Hepatocyte (in vitro differentiated cells): ENCODE data around the gene CDH4. TPM values are rescaled to one million over a fixed set of nuclear protein-coding genes. Genes with fewer than 3 reads are reported as not detected.
A peak's percentile ranks its signal among the peaks of the same experiment; 100 is the strongest.

Experiments used
- DNase-seq: peaks from one replicate; pipeline ENCODE4 v3.0.0-alpha.2; 2016; ENCODE audit warnings: low spot score
- H2AFZ ChIP-seq: fragments of 200-600 bp; sonication (generic); 2 replicates; pipeline ENCODE4 v1.6.0; 2016; ENCODE audit warnings: antibody characterized with exemption, mild to moderate bottlenecking
- H3K27ac ChIP-seq: fragments of 200-600 bp; sonication (generic); 2 replicates; pipeline ENCODE4 v1.5.1; 2016; ENCODE audit warnings: mild to moderate bottlenecking
- H3K27me3 ChIP-seq: fragments of 200-600 bp; sonication (generic); 2 replicates; pipeline ENCODE4 v1.6.1; 2016
- H3K36me3 ChIP-seq: fragments of 200-600 bp; sonication (generic); replicated peaks from 2 replicates; pipeline ENCODE4 v1.5.1; 2016; ENCODE audit warnings: low read depth; ENCODE audit not compliant: insufficient read depth
- H3K4me1 ChIP-seq: fragments of 200-600 bp; sonication (generic); 2 replicates; pipeline ENCODE4 v1.5.1; 2016; ENCODE audit warnings: mild to moderate bottlenecking, moderate library complexity; ENCODE audit not compliant: insufficient read depth
- H3K4me2 ChIP-seq: fragments of 200-600 bp; sonication (generic); 2 replicates; pipeline ENCODE4 v1.6.0; 2016
- H3K4me3 ChIP-seq: fragments of 200-600 bp; sonication (generic); 2 replicates; pipeline ENCODE4 v1.5.1; 2016; ENCODE audit warnings: mild to moderate bottlenecking
- H3K79me2 ChIP-seq: fragments of 200-600 bp; sonication (generic); 2 replicates; pipeline ENCODE4 v1.6.0; 2017; ENCODE audit warnings: mild to moderate bottlenecking
- H3K9me2 ChIP-seq: fragments of 200-600 bp; sonication (generic); replicated peaks from 2 replicates; pipeline ENCODE4 v1.6.0; 2017; ENCODE audit warnings: mild to moderate bottlenecking; ENCODE audit not compliant: insufficient read depth
- H3K9me3 ChIP-seq: fragments of 200-600 bp; sonication (generic); 2 replicates; pipeline ENCODE4 v1.5.1; 2016; ENCODE audit warnings: low read depth, mild to moderate bottlenecking
- H4K20me1 ChIP-seq: fragments of 200-600 bp; sonication (generic); 2 replicates; pipeline ENCODE4 v1.6.0; 2016; ENCODE audit warnings: mild to moderate bottlenecking; ENCODE audit not compliant: insufficient read depth, poor library complexity, severe bottlenecking
- EZH2 ChIP-seq: fragments of 200-600 bp; sonication (generic); IDR thresholded peaks from 2 replicates; pipeline ENCODE4 v1.6.1; 2016; ENCODE audit warnings: antibody characterized with exemption, mild to moderate bottlenecking, borderline replicate concordance
- EZH2phosphoT487 ChIP-seq: fragments of 200-600 bp; sonication (generic); IDR thresholded peaks from one replicate; pipeline ENCODE4 v1.6.1; 2018; ENCODE audit warnings: antibody characterized with exemption, mild to moderate bottlenecking, low read depth, moderate library complexity; ENCODE audit not compliant: unreplicated experiment, severe bottlenecking
- WGBS: methylation state at CpG from one replicate; pipeline ENCODE4 v1.1.6; 2016; ENCODE audit warnings: low lambda C conversion rate; ENCODE audit errors: missing lambda C conversion rate; 5-methylcytosine and 5-hydroxymethylcytosine counted together
- polyA plus RNA-seq: library from polyadenylated mRNA; unstranded; fragments of >200 nt; fragmentation: Nextera tagmentation; extraction: Ambion mirVana; gene quantifications from 2 replicates; pipeline ENCODE4 v1.2.1, GENCODE V29; 2016
- total RNA-seq: library from RNA; depleted of rRNA; stranded (reverse); fragments of >200 nt; gene quantifications from 2 replicates; pipeline ENCODE4 v1.2.3, GENCODE V29; 2014
- TF ChIP-seq, protein P1 (sequence below): fragments of 200-600 bp; sonication (generic); IDR thresholded peaks from 2 replicates; pipeline ENCODE4 v1.5.1; 2016; ENCODE audit warnings: antibody characterized with exemption, mild to moderate bottlenecking; ENCODE audit not compliant: poor library complexity

Gene CDH4
- total and polyA plus RNA-seq, 2 experiments from 2014 or later: 0.53 to 0.73 TPM

DNA sequence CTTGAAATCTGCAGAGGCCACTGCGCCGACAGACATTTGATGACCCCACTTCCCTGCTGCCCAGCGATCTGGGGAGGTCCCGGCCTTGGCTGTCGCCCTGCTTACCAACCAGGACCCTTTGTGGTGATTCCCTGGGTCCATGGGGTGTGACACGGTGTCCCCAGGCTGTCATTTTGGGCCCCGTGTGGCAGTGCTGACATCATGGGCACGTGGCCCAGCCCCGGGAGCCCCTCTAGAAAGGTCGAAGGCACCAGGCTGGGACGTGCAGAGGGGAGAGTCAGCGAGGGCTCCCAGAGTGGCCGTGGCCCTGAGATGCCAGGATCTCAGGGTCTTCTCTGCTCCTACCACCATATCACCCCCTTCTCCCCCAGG lies 643.6 kb downstream of the CDH4 start:
- Histone ChIP-seq H2AFZ (no peak overlapping the region), H3K36me3 (no peaks in the 10 kb centered on the region), H3K9me2 (no peaks in the 10 kb centered on the region), H3K79me2 (no peaks in the 10 kb centered on the region), H3K27me3 (no peaks in the 10 kb centered on the region), H3K9me3 (no peaks in the 10 kb centered on the region), H3K4me1 (no peaks in the 10 kb centered on the region), H3K4me3 (no peak overlapping the region), H3K27ac (no peak overlapping the region), H3K4me2 (no peak overlapping the region), H4K20me1 (no peaks in the 10 kb centered on the region)
- TF ChIP-seq EZH2 (no peak), EZH2phosphoT487 (no peak)
- TF ChIP-seq, protein P1, sequence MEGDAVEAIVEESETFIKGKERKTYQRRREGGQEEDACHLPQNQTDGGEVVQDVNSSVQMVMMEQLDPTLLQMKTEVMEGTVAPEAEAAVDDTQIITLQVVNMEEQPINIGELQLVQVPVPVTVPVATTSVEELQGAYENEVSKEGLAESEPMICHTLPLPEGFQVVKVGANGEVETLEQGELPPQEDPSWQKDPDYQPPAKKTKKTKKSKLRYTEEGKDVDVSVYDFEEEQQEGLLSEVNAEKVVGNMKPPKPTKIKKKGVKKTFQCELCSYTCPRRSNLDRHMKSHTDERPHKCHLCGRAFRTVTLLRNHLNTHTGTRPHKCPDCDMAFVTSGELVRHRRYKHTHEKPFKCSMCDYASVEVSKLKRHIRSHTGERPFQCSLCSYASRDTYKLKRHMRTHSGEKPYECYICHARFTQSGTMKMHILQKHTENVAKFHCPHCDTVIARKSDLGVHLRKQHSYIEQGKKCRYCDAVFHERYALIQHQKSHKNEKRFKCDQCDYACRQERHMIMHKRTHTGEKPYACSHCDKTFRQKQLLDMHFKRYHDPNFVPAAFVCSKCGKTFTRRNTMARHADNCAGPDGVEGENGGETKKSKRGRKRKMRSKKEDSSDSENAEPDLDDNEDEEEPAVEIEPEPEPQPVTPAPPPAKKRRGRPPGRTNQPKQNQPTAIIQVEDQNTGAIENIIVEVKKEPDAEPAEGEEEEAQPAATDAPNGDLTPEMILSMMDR: no peak
- WGBS: 87% methylated on average over 13 of the region's 13 CpGs
- DNase-seq: no peak

DNA sequence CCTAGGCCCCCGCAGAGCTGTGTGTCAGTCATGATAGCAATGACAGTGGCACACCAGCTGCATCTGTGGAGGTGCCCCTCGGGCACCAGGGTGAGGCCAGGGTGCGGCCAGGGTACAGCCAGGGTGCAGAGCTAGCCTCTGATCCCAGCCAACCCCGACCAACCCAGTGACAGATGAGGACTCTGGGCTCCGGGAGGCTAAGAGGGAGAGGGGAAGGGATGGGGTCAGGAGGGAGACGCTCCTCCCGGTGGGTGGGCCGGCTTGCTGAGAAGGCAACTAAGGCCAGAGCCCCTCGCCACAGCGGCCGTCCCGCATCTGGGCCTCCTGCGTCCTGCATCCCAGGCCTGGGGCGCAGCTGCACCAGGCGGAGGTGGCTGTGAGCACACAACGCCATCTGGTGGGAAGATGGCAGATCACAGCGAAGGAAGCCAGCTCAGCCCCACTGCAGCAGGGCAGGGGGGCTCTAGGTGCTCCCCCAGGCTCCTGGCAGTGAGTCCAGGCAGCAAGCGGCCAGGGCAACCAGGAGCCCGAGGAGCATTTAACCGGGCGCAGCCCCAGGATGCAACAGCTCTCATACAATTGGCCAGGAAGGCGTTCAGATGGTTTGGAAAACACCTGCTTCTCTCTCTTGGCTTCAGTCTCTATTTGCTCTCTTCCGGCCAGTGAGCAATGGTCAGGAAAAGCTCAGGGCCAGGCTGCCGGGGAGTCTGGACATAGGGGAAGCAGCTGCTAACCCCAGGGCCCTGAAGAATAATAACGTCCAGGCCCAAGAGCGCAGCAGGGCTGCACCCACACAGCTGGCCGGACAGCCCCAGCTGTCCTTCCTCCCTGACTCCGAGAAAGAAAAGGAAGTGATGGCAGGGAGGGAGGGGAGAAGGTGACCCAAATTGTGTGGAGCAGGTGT lies 644.2 kb downstream of the CDH4 start:
- no peak overlapping the region for H2AFZ ChIP-seq
- H3K27ac ChIP-seq: no peak overlapping the region
- H3K36me3 ChIP-seq: no peaks in the 10 kb centered on the region
- DNase-seq: peak; percentile 76
- H3K27me3 ChIP-seq: no peaks in the 10 kb centered on the region
- H3K4me1 ChIP-seq: no peaks in the 10 kb centered on the region
- H3K4me3 ChIP-seq: no peak overlapping the region
- H3K9me2 ChIP-seq: no peaks in the 10 kb centered on the region
- H3K9me3 ChIP-seq: no peaks in the 10 kb centered on the region
- no peak overlapping the region for H3K4me2 ChIP-seq
- H3K79me2 ChIP-seq: no peaks in the 10 kb centered on the region
- no peak for TF ChIP-seq EZH2phosphoT487
- no peak for TF ChIP-seq EZH2
- TF ChIP-seq, protein P1: peak; percentile 73
- no peaks in the 10 kb centered on the region for H4K20me1 ChIP-seq
- WGBS: 34% methylated on average over 27 of the region's 28 CpGs

DNA sequence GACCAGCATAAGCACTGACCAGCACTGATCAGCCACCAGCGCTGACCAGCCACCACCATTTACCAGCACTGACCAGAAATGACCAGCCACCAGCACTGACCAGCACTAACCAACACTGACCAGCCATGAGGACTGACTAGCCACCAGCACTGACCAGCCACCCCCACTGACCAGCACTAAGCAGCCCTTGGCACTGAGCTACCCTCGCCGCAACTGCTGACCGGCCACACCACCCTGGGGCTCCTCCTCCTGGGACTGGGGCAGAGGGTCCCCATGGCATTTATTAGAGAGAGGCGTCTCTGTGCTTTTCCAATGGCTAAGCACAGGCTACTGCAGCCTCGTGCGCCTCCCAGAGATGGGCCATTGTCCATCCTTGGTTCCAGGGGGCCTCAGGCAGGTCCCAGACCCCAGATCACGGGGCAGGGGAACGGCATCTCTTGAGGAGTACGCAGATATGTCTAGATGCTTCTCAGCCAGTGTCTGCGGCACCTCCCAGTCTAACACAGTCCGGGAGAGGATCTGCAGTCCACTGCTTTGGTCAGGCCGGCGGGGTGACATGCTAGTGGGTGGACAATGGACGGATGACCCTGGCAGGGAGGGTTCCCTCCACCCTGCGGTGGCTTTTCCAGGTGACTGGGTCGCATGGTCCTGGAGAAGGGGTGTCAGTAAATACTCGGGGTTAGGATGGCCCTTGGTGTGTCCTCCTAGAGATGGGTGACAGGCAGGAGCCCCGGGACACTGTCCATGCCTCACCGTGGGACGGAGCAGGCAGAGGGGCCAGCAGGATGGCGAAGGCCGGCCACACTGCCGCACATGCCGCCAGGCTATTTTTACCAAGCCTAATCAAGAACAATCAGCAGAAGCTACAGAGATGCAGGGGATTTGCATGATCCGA lies 645.6 kb downstream of the CDH4 start:
- TF ChIP-seq, protein P1: no peak
- TF ChIP-seq EZH2: no peak
- TF ChIP-seq EZH2phosphoT487: no peak
- H3K27me3 ChIP-seq: no peaks in the 10 kb centered on the region
- H3K9me2 ChIP-seq: no peaks in the 10 kb centered on the region
- no peaks in the 10 kb centered on the region for H3K9me3 ChIP-seq
- H4K20me1 ChIP-seq: no peaks in the 10 kb centered on the region
- no peaks in the 10 kb centered on the region for H3K79me2 ChIP-seq
- 90% methylated on average over 26 of the region's 26 CpGs for WGBS
- no peaks in the 10 kb centered on the region for H3K36me3 ChIP-seq
- H3K4me2 ChIP-seq: no peak overlapping the region
- H3K4me1 ChIP-seq: no peaks in the 10 kb centered on the region
- DNase-seq: no peak
- H3K27ac ChIP-seq: no peak overlapping the region
- H2AFZ ChIP-seq: no peak overlapping the region
- H3K4me3 ChIP-seq: no peak overlapping the region
